Endodermal cell (in vitro differentiated cells): ENCODE data around the gene STAT3. TPM values are rescaled to one million over a fixed set of nuclear protein-coding genes. Genes with fewer than 3 reads are reported as not detected.

Experiments used
- DNase-seq: peaks from one replicate; pipeline ENCODE4 v3.0.0-alpha.2; 2017
- H3K27ac ChIP-seq: 2 replicates; pipeline ENCODE4 v1.5.1; 2013; ENCODE audit warnings: mild to moderate bottlenecking, low read depth, low read length, moderate library complexity
- H3K27me3 ChIP-seq: 2 replicates; pipeline ENCODE4 v1.6.1; 2013; ENCODE audit warnings: mild to moderate bottlenecking, low read length, moderate library complexity; ENCODE audit not compliant: insufficient read depth, control insufficient read depth, poor library complexity, severe bottlenecking
- H3K36me3 ChIP-seq: 2 replicates; pipeline ENCODE4 v1.7.0; 2013; ENCODE audit warnings: mild to moderate bottlenecking, low read length, moderate library complexity; ENCODE audit not compliant: control insufficient read depth, insufficient read depth
- H3K4me1 ChIP-seq: one replicate; pipeline ENCODE4 v1.7.0; 2013; ENCODE audit warnings: low read length; ENCODE audit not compliant: control insufficient read depth, insufficient read depth
- H3K4me3 ChIP-seq: 2 replicates; pipeline ENCODE4 v1.5.1; 2013; ENCODE audit warnings: mild to moderate bottlenecking, low read length, moderate library complexity
- H3K9ac ChIP-seq: 2 replicates; pipeline ENCODE4 v1.6.1; 2013; ENCODE audit warnings: mild to moderate bottlenecking, low read length, moderate library complexity; ENCODE audit not compliant: poor library complexity, severe bottlenecking; ENCODE audit errors: extremely low read depth
- H3K9me3 ChIP-seq: 2 replicates; pipeline ENCODE4 v1.6.1; 2013; ENCODE audit warnings: mild to moderate bottlenecking, low read length, moderate library complexity; ENCODE audit not compliant: control insufficient read depth
- H3K27ac Mint-ChIP-seq: 2 replicates; pipeline ENCODE4 v1.8.0; 2020; ENCODE audit warnings: mixed read lengths
- H3K27me3 Mint-ChIP-seq: 2 replicates; pipeline ENCODE4 v1.8.0; 2021; ENCODE audit warnings: mild to moderate bottlenecking, mixed read lengths; ENCODE audit not compliant: insufficient read depth
- H3K36me3 Mint-ChIP-seq: 2 replicates; pipeline ENCODE4 v1.8.0; 2020; ENCODE audit warnings: low read depth, mixed read lengths
- H3K4me1 Mint-ChIP-seq: 2 replicates; pipeline ENCODE4 v1.8.0; 2020; ENCODE audit warnings: mixed read lengths
- H3K4me3 Mint-ChIP-seq: 2 replicates; pipeline ENCODE4 v1.8.0; 2020; ENCODE audit warnings: mild to moderate bottlenecking, moderate library complexity, mixed read lengths
- H3K9me3 Mint-ChIP-seq: 2 replicates; pipeline ENCODE4 v1.8.0; 2020; ENCODE audit warnings: mild to moderate bottlenecking, mixed read lengths
- CTCF ChIP-seq: fragments of 200-600 bp; sonication (generic); conservative IDR thresholded peaks from 2 replicates; pipeline ENCODE4 v1.5.0; 2021; ENCODE audit warnings: antibody characterized with exemption, mild to moderate bottlenecking
- WGBS, 2 experiments: methylation state at CpG; one replicate each; pipeline versions ENCODE4 v1.1.5 to v1.1.7; 2013; ENCODE audit warnings: missing lambda C conversion rate in 2 of 2, mixed read lengths in 1 of 2; ENCODE audit not compliant: insufficient coverage in 1 of 2, insufficient read length in 1 of 2; 5-methylcytosine and 5-hydroxymethylcytosine counted together
- total RNA-seq, 2 donors: library from RNA; stranded (reverse); fragmentation: NEBNext Ultra II Directional in 1 of 2; extraction: Animal tissue kit (Norgen Biotek cat#: 25700) in 1 of 2; gene quantifications; 2 replicates in 1 of 2; 3 replicates in 1 of 2; pipeline ENCODE4 v1.2.1, GENCODE V29; 2021

Gene STAT3
- total RNA-seq, 2 donors from 2014 or later, result 27.5 to 32.4 TPM

GRCh38 chr17:42338427-42338985 lies 49.7 kb downstream of the STAT3 start:
- H3K27ac Mint-ChIP-seq, result no peak overlapping the region
- Histone ChIP-seq H3K27ac (no peak overlapping the region), H3K4me3 (no peak overlapping the region), H3K36me3 (no peaks in the 10 kb centered on the region), H3K9me3 (no peaks in the 10 kb centered on the region), H3K4me1 (no peaks in the 10 kb centered on the region), H3K9ac (no peak overlapping the region), H3K27me3 (no peaks in the 10 kb centered on the region)
- H3K27me3 Mint-ChIP-seq, result no peaks in the 10 kb centered on the region
- WGBS, 2 experiments, result 94 to 100% methylated on average over 4 of the region's 4 CpGs
- H3K36me3 Mint-ChIP-seq, result peaks cover 40% of the 10 kb centered on the region
- TF ChIP-seq CTCF, result no peak
- H3K4me3 Mint-ChIP-seq, result no peak overlapping the region
- no peaks in the 10 kb centered on the region for H3K4me1 Mint-ChIP-seq
- no peak for DNase-seq
- no peaks in the 10 kb centered on the region for H3K9me3 Mint-ChIP-seq

DNA sequence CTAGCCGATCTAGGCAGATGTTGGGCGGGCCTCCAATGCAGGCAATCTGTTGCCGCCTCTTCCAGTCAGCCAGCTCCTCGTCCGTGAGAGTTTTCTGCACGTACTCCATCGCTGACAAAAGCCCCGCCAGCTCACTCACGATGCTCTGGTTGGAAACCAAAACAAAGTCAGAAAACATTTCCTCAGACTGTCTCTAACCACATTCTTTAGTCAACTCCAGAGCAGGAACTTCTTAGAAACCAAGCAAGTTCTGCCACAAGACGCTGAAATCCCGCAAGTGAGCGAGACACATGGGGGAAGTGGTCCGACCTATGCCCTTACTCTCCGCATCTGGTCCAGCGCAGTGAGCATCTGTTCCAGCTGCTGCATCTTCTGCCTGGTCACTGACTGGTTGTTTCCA lies 50.8 kb downstream of the STAT3 start:
- no peak for TF ChIP-seq CTCF
- no peak overlapping the region for H3K27ac Mint-ChIP-seq
- WGBS, 2 experiments, result 92 to 97% methylated on average over 15 of the region's 15 CpGs
- H3K27me3 ChIP-seq, result no peaks in the 10 kb centered on the region
- no peaks in the 10 kb centered on the region for H3K9me3 ChIP-seq
- H3K4me1 ChIP-seq, result no peaks in the 10 kb centered on the region
- no peak overlapping the region for H3K4me3 Mint-ChIP-seq
- no peaks in the 10 kb centered on the region for H3K36me3 ChIP-seq
- H3K27ac ChIP-seq, result no peak overlapping the region
- peaks cover 45% of the 10 kb centered on the region for H3K36me3 Mint-ChIP-seq
- no peaks in the 10 kb centered on the region for H3K9me3 Mint-ChIP-seq
- no peak overlapping the region for H3K9ac ChIP-seq
- no peak for DNase-seq
- H3K4me3 ChIP-seq, result no peak overlapping the region
- H3K4me1 Mint-ChIP-seq, result no peaks in the 10 kb centered on the region
- no peaks in the 10 kb centered on the region for H3K27me3 Mint-ChIP-seq

DNA sequence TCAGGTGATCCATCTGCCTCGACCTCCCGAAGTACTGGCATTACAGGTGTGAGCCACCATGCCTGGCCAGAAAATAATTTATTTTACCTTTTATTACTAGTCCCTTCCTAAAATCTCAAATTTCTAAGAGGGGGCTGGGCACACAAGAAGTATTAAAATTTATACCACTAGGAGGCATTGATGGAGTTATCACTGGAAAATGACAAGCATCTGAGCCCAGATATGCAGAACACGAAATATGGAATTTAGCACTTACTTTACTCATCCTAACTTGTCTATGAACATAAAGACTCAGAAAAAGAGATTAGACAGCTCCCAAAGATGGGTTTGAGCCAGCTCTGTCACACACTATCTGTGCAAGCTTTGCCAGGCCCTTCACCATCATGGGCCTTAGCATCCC lies 53.6 kb downstream of the STAT3 start:
- Mint-ChIP-seq H3K27me3 (no peaks in the 10 kb centered on the region), H3K9me3 (no peaks in the 10 kb centered on the region), H3K4me1 (no peaks in the 10 kb centered on the region), H3K4me3 (no peak overlapping the region), H3K27ac (no peak overlapping the region), H3K36me3 (peaks cover 54% of the 10 kb centered on the region)
- H3K4me1 ChIP-seq, result no peaks in the 10 kb centered on the region
- no peak overlapping the region for H3K4me3 ChIP-seq
- H3K36me3 ChIP-seq, result peaks cover 12% of the 10 kb centered on the region
- H3K27me3 ChIP-seq, result no peaks in the 10 kb centered on the region
- 98 to 100% methylated on average over 2 to 3 of the region's 3 CpGs for WGBS, 2 experiments
- no peak for DNase-seq
- no peak for TF ChIP-seq CTCF
- H3K27ac ChIP-seq, result no peak overlapping the region
- H3K9ac ChIP-seq, result no peak overlapping the region
- no peaks in the 10 kb centered on the region for H3K9me3 ChIP-seq
